ENCODE measurements around the gene IKZF1. TPM values are rescaled to one million over a fixed set of nuclear protein-coding genes. Genes with fewer than 3 reads are reported as not detected.

Gene IKZF1
- polyA plus RNA-seq, 2 donors = 1.0 to 1.1 TPM

- no peaks in the 10 kb centered on the region for H3K36me3 ChIP-seq (ENCODE audit: control insufficient read depth in 2 of 2, insufficient read depth in 2 of 2, low read length in 1 of 2)
- no peaks in the 10 kb centered on the region for H3K4me1 ChIP-seq (ENCODE audit: control insufficient read depth in 2 of 2, insufficient read depth in 2 of 2, low read length in 1 of 2)
- H3K27ac ChIP-seq (ENCODE audit: low read depth in 2 of 2, low read length in 1 of 2) = peak overlapping the region in 1 of 2 donors; percentile 49
- no peak overlapping the region for H3K4me3 ChIP-seq (ENCODE audit: low read depth in 1 of 2, low read length in 2 of 2)
- no peaks in the 10 kb centered on the region for H3K27me3 ChIP-seq (ENCODE audit: control insufficient read depth in 1 of 2, insufficient read depth in 2 of 2, low read length in 2 of 2)
- no peaks in the 10 kb centered on the region for H3K9me3 ChIP-seq (ENCODE audit: control insufficient read depth in 2 of 2, insufficient read depth in 1 of 2, low read depth in 1 of 2, low read length in 1 of 2)
- WGBS, 2 donors = 73 to 75% methylated on average over 18 of the region's 18 CpGs
Observed at GRCh38 chr7:50349963-50350944, 45.7 kb downstream of the IKZF1 start.

DNA sequence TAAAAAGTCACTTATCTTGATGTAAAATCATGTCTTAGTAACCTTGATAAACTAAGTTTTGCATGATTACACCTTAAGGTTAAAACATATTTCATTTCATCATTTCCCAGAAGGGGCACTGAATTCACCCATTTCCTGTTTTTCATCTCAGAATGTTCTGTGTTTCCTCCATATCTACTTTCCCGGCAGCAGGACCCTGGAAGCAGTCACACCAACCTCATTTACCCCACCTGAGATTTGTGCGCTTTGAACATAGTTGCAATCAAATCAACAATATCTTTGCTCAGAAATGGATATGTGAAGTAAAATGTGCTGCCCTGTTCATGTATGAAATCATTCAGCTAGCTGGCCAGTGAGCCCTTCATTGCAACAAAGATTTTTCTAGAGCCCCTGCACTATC lies 46.8 kb downstream of the IKZF1 start:
- no peak overlapping the region for H3K4me3 ChIP-seq (ENCODE audit: low read depth in 1 of 2, low read length in 2 of 2)
- no peaks in the 10 kb centered on the region for H3K27me3 ChIP-seq (ENCODE audit: control insufficient read depth in 1 of 2, insufficient read depth in 2 of 2, low read length in 2 of 2)
- no peaks in the 10 kb centered on the region for H3K36me3 ChIP-seq (ENCODE audit: control insufficient read depth in 2 of 2, insufficient read depth in 2 of 2, low read length in 1 of 2)
- H3K4me1 ChIP-seq (ENCODE audit: control insufficient read depth in 2 of 2, insufficient read depth in 2 of 2, low read length in 1 of 2) = no peaks in the 10 kb centered on the region
- peak overlapping the region in 1 of 2 donors; percentile 54 for H3K27ac ChIP-seq (ENCODE audit: low read depth in 2 of 2, low read length in 1 of 2)
- no peaks in the 10 kb centered on the region for H3K9me3 ChIP-seq (ENCODE audit: control insufficient read depth in 2 of 2, insufficient read depth in 1 of 2, low read depth in 1 of 2, low read length in 1 of 2)
- WGBS, 2 donors = 60 to 64% methylated on average over 2 of the region's 2 CpGs

DNA sequence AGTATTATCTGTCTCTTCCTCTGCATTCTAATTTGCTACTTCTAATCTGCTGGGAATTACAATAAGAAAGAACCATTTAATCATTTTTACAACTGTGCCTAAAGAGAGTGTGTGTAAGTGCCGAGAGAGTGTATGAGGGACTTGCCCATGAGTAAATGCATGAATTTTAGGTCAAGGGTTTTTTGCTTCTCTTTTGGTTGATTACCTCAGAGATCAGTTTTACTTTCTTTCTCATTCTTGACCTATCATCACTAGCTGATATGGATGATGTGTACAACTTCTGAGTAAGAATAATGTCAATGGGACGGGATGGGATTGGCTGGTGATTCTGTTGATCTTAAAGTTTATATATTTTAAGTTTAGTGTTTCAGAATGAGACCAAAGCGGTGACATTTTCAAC lies 47.8 kb downstream of the IKZF1 start:
- H3K4me1 ChIP-seq (ENCODE audit: control insufficient read depth in 2 of 2, insufficient read depth in 2 of 2, low read length in 1 of 2) = no peaks in the 10 kb centered on the region
- H3K27ac ChIP-seq (ENCODE audit: low read depth in 2 of 2, low read length in 1 of 2) = no peak overlapping the region
- H3K27me3 ChIP-seq (ENCODE audit: control insufficient read depth in 1 of 2, insufficient read depth in 2 of 2, low read length in 2 of 2) = no peaks in the 10 kb centered on the region
- H3K36me3 ChIP-seq (ENCODE audit: control insufficient read depth in 2 of 2, insufficient read depth in 2 of 2, low read length in 1 of 2) = no peaks in the 10 kb centered on the region
- no peak overlapping the region for H3K4me3 ChIP-seq (ENCODE audit: low read depth in 1 of 2, low read length in 2 of 2)
- no peaks in the 10 kb centered on the region for H3K9me3 ChIP-seq (ENCODE audit: control insufficient read depth in 2 of 2, insufficient read depth in 1 of 2, low read depth in 1 of 2, low read length in 1 of 2)
- WGBS, 2 donors = 64 to 68% methylated on average over 3 of the region's 3 CpGs

- Histone ChIP-seq H3K9me3 (ENCODE audit: control insufficient read depth in 2 of 2, insufficient read depth in 1 of 2, low read depth in 1 of 2, low read length in 1 of 2) (no peaks in the 10 kb centered on the region), H3K4me3 (ENCODE audit: low read depth in 1 of 2, low read length in 2 of 2) (no peak overlapping the region), H3K36me3 (ENCODE audit: control insufficient read depth in 2 of 2, insufficient read depth in 2 of 2, low read length in 1 of 2) (no peaks in the 10 kb centered on the region), H3K27me3 (ENCODE audit: control insufficient read depth in 1 of 2, insufficient read depth in 2 of 2, low read length in 2 of 2) (no peaks in the 10 kb centered on the region), H3K4me1 (ENCODE audit: control insufficient read depth in 2 of 2, insufficient read depth in 2 of 2, low read length in 1 of 2) (no peaks in the 10 kb centered on the region), H3K27ac (ENCODE audit: low read depth in 2 of 2, low read length in 1 of 2) (no peak overlapping the region)
- WGBS, 2 donors = 86 to 90% methylated on average over 1 of the region's 1 CpG
Observed at GRCh38 chr7:50352751-50353150, 48.2 kb downstream of the IKZF1 start.

- no peak overlapping the region for H3K27ac ChIP-seq (ENCODE audit: low read depth in 2 of 2, low read length in 1 of 2)
- WGBS, 2 donors = 76 to 86% methylated on average over 2 of the region's 2 CpGs
- H3K9me3 ChIP-seq (ENCODE audit: control insufficient read depth in 2 of 2, insufficient read depth in 1 of 2, low read depth in 1 of 2, low read length in 1 of 2) = no peaks in the 10 kb centered on the region
Observed at GRCh38 chr7:50353201-50353600, 48.7 kb downstream of the IKZF1 start.

DNA sequence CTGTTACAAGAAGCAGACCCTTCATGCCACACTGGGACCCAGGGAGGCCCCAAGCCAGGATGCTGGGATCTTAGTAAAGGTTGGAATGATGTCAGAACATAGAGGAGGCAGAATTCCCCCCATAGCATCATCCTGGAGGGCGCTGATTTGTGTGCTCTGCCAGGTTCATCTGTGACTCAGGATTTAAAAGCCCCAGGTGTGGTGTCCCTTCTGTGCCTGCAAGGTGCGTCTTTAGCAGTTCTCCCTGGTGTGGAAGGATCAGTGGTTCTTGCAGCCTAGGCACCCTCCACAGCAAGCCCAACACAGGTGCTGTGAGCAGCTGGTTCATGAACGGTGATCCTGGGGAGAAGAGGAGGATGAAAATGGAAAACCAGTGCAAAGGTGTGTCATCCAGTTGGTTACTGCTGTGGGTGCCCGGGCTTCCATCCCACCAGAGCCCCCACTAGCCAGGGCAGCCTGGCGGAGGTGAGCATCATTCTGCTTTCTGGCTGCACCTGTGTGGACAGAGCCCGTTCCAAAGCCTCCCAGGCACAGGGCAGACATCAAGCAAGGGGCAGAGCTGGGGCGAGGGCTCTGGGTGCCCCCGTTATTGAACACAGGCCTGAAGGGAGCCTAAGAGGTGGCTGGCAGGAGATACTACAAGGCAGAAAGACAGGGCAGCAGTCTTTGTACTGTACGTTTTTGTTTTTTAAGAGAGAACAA lies 49.5 kb downstream of the IKZF1 start:
- H3K36me3 ChIP-seq (ENCODE audit: control insufficient read depth in 2 of 2, insufficient read depth in 2 of 2, low read length in 1 of 2) = no peaks in the 10 kb centered on the region
- H3K4me3 ChIP-seq (ENCODE audit: low read depth in 1 of 2, low read length in 2 of 2) = no peak overlapping the region
- H3K27ac ChIP-seq (ENCODE audit: low read depth in 2 of 2, low read length in 1 of 2) = no peak overlapping the region
- H3K9me3 ChIP-seq (ENCODE audit: control insufficient read depth in 2 of 2, insufficient read depth in 1 of 2, low read depth in 1 of 2, low read length in 1 of 2) = no peaks in the 10 kb centered on the region
- no peaks in the 10 kb centered on the region for H3K4me1 ChIP-seq (ENCODE audit: control insufficient read depth in 2 of 2, insufficient read depth in 2 of 2, low read length in 1 of 2)
- no peaks in the 10 kb centered on the region for H3K27me3 ChIP-seq (ENCODE audit: control insufficient read depth in 1 of 2, insufficient read depth in 2 of 2, low read length in 2 of 2)
- WGBS, 2 donors = 76 to 85% methylated on average over 9 of the region's 9 CpGs

More at GRCh38 chr7:50353201-50353600, 48.7 kb downstream of the IKZF1 start:
- Histone ChIP-seq H3K4me1 (ENCODE audit: control insufficient read depth in 2 of 2, insufficient read depth in 2 of 2, low read length in 1 of 2) (no peaks in the 10 kb centered on the region), H3K36me3 (ENCODE audit: control insufficient read depth in 2 of 2, insufficient read depth in 2 of 2, low read length in 1 of 2) (no peaks in the 10 kb centered on the region), H3K27me3 (ENCODE audit: control insufficient read depth in 1 of 2, insufficient read depth in 2 of 2, low read length in 2 of 2) (no peaks in the 10 kb centered on the region), H3K4me3 (ENCODE audit: low read depth in 1 of 2, low read length in 2 of 2) (no peak overlapping the region)

- no peaks in the 10 kb centered on the region for H3K9me3 ChIP-seq (ENCODE audit: control insufficient read depth in 2 of 2, insufficient read depth in 1 of 2, low read depth in 1 of 2, low read length in 1 of 2)
- H3K4me3 ChIP-seq (ENCODE audit: low read depth in 1 of 2, low read length in 2 of 2) = no peak overlapping the region
- WGBS, 2 donors = 57 to 59% methylated on average over 9 of the region's 9 CpGs
- H3K27me3 ChIP-seq (ENCODE audit: control insufficient read depth in 1 of 2, insufficient read depth in 2 of 2, low read length in 2 of 2) = no peaks in the 10 kb centered on the region
- H3K4me1 ChIP-seq (ENCODE audit: control insufficient read depth in 2 of 2, insufficient read depth in 2 of 2, low read length in 1 of 2) = no peaks in the 10 kb centered on the region
- no peaks in the 10 kb centered on the region for H3K36me3 ChIP-seq (ENCODE audit: control insufficient read depth in 2 of 2, insufficient read depth in 2 of 2, low read length in 1 of 2)
- no peak overlapping the region for H3K27ac ChIP-seq (ENCODE audit: low read depth in 2 of 2, low read length in 1 of 2)
Observed at GRCh38 chr7:50355817-50356178, 51.3 kb downstream of the IKZF1 start.

DNA sequence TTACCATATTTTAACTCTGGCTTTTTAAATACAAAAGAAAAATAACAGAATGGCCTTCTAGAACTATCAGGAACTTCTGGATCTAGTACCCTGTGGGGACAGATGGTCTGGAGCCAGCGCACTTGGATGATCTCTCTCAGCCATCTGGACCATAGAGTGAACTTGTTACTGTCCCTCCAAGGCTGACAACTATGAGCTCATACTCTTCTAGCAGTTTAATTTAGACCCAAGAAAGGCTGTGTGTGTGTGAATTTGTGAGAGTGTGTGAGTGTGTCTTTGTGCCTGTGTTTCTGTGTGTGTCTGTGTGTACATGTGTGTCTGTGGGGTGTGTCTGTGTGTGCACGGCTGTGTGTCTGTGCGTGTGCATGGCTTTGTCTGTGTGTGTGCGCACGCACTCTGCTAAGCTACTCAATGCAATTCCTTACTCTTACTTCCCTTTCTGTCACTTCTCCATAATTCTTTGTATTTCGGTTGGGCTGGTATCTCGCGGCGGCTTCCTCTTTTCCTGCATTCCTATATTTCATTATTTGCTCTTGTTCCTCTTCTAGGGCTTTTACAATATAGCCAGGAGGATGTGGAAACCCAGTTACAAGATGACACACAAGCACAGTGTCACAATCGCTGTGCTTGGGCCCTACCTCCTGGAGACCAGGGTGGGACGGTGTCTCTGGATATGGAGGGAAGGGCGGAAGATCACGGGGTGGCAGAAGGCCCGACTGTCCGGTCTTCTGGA lies 51.9 kb downstream of the IKZF1 start:
- Histone ChIP-seq H3K27me3 (ENCODE audit: control insufficient read depth in 1 of 2, insufficient read depth in 2 of 2, low read length in 2 of 2) (no peaks in the 10 kb centered on the region), H3K27ac (ENCODE audit: low read depth in 2 of 2, low read length in 1 of 2) (peak overlapping the region in 1 of 2 donors; percentile 33)
- 86 to 87% methylated on average over 15 of the region's 15 CpGs for WGBS, 2 donors

GRCh38 chr7:50356945-50357268 lies 52.4 kb downstream of the IKZF1 start:
- H3K27ac ChIP-seq (ENCODE audit: low read depth in 2 of 2, low read length in 1 of 2) = peak overlapping the region in 1 of 2 donors; percentile 33
- 75 to 80% methylated on average over 7 of the region's 7 CpGs for WGBS, 2 donors
- no peaks in the 10 kb centered on the region for H3K4me1 ChIP-seq (ENCODE audit: control insufficient read depth in 2 of 2, insufficient read depth in 2 of 2, low read length in 1 of 2)
- no peaks in the 10 kb centered on the region for H3K27me3 ChIP-seq (ENCODE audit: control insufficient read depth in 1 of 2, insufficient read depth in 2 of 2, low read length in 2 of 2)
- no peak overlapping the region for H3K4me3 ChIP-seq (ENCODE audit: low read depth in 1 of 2, low read length in 2 of 2)
- H3K36me3 ChIP-seq (ENCODE audit: control insufficient read depth in 2 of 2, insufficient read depth in 2 of 2, low read length in 1 of 2) = no peaks in the 10 kb centered on the region
- H3K9me3 ChIP-seq (ENCODE audit: control insufficient read depth in 2 of 2, insufficient read depth in 1 of 2, low read depth in 1 of 2, low read length in 1 of 2) = no peaks in the 10 kb centered on the region

More for the DNA sequence above, 51.9 kb downstream of the IKZF1 start:
- no peak overlapping the region for H3K4me3 ChIP-seq (ENCODE audit: low read depth in 1 of 2, low read length in 2 of 2)
- H3K4me1 ChIP-seq (ENCODE audit: control insufficient read depth in 2 of 2, insufficient read depth in 2 of 2, low read length in 1 of 2) = no peaks in the 10 kb centered on the region
- no peaks in the 10 kb centered on the region for H3K36me3 ChIP-seq (ENCODE audit: control insufficient read depth in 2 of 2, insufficient read depth in 2 of 2, low read length in 1 of 2)
- H3K9me3 ChIP-seq (ENCODE audit: control insufficient read depth in 2 of 2, insufficient read depth in 1 of 2, low read depth in 1 of 2, low read length in 1 of 2) = no peaks in the 10 kb centered on the region
